ENCODE results near the gene UGDH. TPM values are rescaled to one million over a fixed set of nuclear protein-coding genes. Genes with fewer than 3 reads are reported as not detected.

Gene UGDH
- total and polyA plus RNA-seq, 9 of the 15 experiments (the other 6 are each of a cell fraction or from before 2014, with no cell fraction given), result 5.5 to 21.7 (median 16.2) TPM

GRCh38 chr4:39528061-39528465, 824 bp upstream of the UGDH start:
- ATAC-seq, result peak; percentile 49
- TSS peak; percentile 80 for BruUV-seq (replicated peaks)
- peak; percentile 2; the same call in 1 of the 2 replicates for TF ChIP-seq JUND (IDR thresholded peaks at IDR 0.05; ENCODE audit: borderline replicate concordance, low read depth, low read length)
- no peak for TF ChIP-seq JUND (tag; IDR thresholded peaks at IDR 0.05; ENCODE audit: borderline replicate concordance, low read depth, low read length)
- TF ChIP-seq FOXA3 (CRISPR knock-in tag; conservative IDR thresholded peaks at IDR 0.05 in 1 of 2, IDR thresholded peaks at IDR 0.05 in 1 of 2), result 0 out of 4 replicates have a peak, but pooled peaks of 1 of the 2 experiments have one; percentile 65
- peak; percentile 13; the same call in 1 of the 2 replicates for TF ChIP-seq E2F1 (CRISPR knock-in tag; IDR thresholded peaks at IDR 0.05)
- TF ChIP-seq NR1H2 (CRISPR knock-in tag; IDR thresholded peaks at IDR 0.05), result 0 out of 2 replicates have a peak, but pooled peaks have one; percentile 69
- TF ChIP-seq JUN (IDR thresholded peaks at IDR 0.05; ENCODE audit: borderline replicate concordance, low read depth, low read length), result no peak
- TF ChIP-seq JUN (CRISPR knock-in tag; IDR thresholded peaks at IDR 0.05; ENCODE audit: borderline replicate concordance), result 0 out of 2 replicates have a peak, but pooled peaks have one; percentile 34
- TF ChIP-seq MGA (IDR thresholded peaks at IDR 0.05), result peak; percentile 67
- no peak for TF ChIP-seq ARID2 (IDR thresholded peaks at IDR 0.05)

More at GRCh38 chr4:39528061-39528465, 824 bp upstream of the UGDH start:
- no peaks in the 10 kb centered on the region for H3K27me3 ChIP-seq (ENCODE audit: control insufficient read depth in 2 of 2, insufficient read depth in 2 of 2, low read length in 2 of 2)
- H2AFZ ChIP-seq (ENCODE audit: low read depth, low read length), result peak overlapping the region; percentile 82
- peaks cover 25% of the 10 kb centered on the region for H3K79me2 ChIP-seq (ENCODE audit: control insufficient read depth, insufficient read depth, low read length)
- H3K9me3 ChIP-seq (replicated peaks; ENCODE audit: control insufficient read depth, insufficient read depth, low read depth, low read length), result peaks cover 12% of the 10 kb centered on the region
- POLR2A ChIA-PET, result interaction anchor here (1.0 to 1.6 kb wide), 5 partner anchors 8 to 322 kb away, joined by 3 to 5 read pairs (median 3); no protein-coding TSS in a partner anchor
- in situ Hi-C loops (cut with MboI) (no loop called here), intact Hi-C loops (cut with micrococcal nuclease) (loop anchor here (1.0 to 5.0 kb wide), 2 partner anchors 61 to 449 kb away; partner anchors contain the start of gene PDS5A)
- H3K4me3 ChIP-seq, result peak overlapping the region; percentile 81
- DNase-seq (ENCODE audit: extremely low read depth in 1 of 4, low spot score in 3 of 4) (no peak), FAIRE-seq (no peak)
- peak overlapping the region; percentile 75 to 98 for H3K9ac ChIP-seq (ENCODE audit: insufficient read depth in 1 of 2, low read depth in 2 of 2, low read length in 2 of 2)
- H3K36me3 ChIP-seq (ENCODE audit: control insufficient read depth, insufficient read depth, low read length), result 0 out of 3 replicates have a peak, but pooled peaks cover 2% of the 10 kb centered on the region
- peaks cover 5 to 20% of the 10 kb centered on the region in 2 experiments; a peak in 4 of 5 replicates for H3K4me1 ChIP-seq (replicated peaks in 1 of 2; ENCODE audit: control insufficient read depth in 2 of 2, insufficient read depth in 2 of 2, low read length in 2 of 2)
- H3K4me2 ChIP-seq (ENCODE audit: insufficient read depth, low read length), result peak overlapping the region; percentile 96
- CTCF ChIA-PET (ENCODE audit: low intra/inter-chr PET ratio), result no interaction called here
- H3K9me1 ChIP-seq (ENCODE audit: control insufficient read depth, insufficient read depth, low read length), result no peaks in the 10 kb centered on the region
- H3K27ac ChIP-seq (ENCODE audit: extremely low read depth, low read depth, low read length), result peak overlapping the region; percentile 83
- 5% methylated on average over 21 of the region's 21 CpGs for WGBS (ENCODE audit: insufficient coverage, low coverage, missing lambda C conversion rate)
- no peaks in the 10 kb centered on the region for H4K20me1 ChIP-seq (replicated peaks; ENCODE audit: control insufficient read depth, insufficient read depth, low read length)
